NB4 (cell line): Measurements from ENCODE around the gene RAB32.

Experiments
- CTCF ChIP-seq: IDR thresholded peaks from one replicate; pipeline ENCODE4 v1.5.1; 2012; ENCODE audit warnings: low read depth, low read length
- MAX ChIP-seq: IDR thresholded peaks from 2 replicates; pipeline ENCODE4 v1.6.1; 2011; ENCODE audit warnings: low read depth, low read length
- MYC ChIP-seq: IDR thresholded peaks from 2 replicates; pipeline ENCODE4 v1.6.1; 2011; ENCODE audit warnings: low read depth, low read length
- POLR2A ChIP-seq: IDR thresholded peaks from 2 replicates; pipeline ENCODE4 v1.6.1; 2011; ENCODE audit warnings: mild to moderate bottlenecking; ENCODE audit not compliant: insufficient read length; ENCODE audit errors: extremely low read depth

- TF ChIP-seq POLR2A (no peak), CTCF (no peak), MAX (no peak), MYC (no peak)
These were observed 46.9 kb downstream of the RAB32 start for GRCh38 chr6:146590492-146590891.
